ENCODE data around the gene CYP2S1.

DNA sequence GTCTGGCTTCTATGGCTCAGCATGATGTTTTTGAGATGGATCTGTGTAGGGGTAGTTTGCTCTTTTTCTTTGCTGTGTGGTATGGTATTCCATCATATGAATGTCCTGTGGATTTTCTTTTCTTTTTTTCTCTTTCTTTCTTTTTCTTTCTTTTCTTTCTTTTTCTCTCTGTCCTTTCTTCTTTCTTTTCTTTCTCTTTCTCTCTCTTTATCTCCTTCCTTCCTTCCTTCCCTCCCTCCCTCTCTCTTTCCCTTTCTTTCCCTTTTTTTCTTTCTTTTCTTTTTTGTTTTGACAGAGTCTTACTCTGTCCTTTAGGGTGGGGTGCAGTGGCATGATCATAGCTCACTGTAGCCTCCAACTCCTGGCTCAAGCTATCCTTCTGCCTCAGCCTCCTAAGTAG, 62.2 kb downstream of the CYP2S1 start:
- TF ChIP-seq, protein P1, sequence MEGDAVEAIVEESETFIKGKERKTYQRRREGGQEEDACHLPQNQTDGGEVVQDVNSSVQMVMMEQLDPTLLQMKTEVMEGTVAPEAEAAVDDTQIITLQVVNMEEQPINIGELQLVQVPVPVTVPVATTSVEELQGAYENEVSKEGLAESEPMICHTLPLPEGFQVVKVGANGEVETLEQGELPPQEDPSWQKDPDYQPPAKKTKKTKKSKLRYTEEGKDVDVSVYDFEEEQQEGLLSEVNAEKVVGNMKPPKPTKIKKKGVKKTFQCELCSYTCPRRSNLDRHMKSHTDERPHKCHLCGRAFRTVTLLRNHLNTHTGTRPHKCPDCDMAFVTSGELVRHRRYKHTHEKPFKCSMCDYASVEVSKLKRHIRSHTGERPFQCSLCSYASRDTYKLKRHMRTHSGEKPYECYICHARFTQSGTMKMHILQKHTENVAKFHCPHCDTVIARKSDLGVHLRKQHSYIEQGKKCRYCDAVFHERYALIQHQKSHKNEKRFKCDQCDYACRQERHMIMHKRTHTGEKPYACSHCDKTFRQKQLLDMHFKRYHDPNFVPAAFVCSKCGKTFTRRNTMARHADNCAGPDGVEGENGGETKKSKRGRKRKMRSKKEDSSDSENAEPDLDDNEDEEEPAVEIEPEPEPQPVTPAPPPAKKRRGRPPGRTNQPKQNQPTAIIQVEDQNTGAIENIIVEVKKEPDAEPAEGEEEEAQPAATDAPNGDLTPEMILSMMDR (IDR thresholded peaks at IDR 0.05 in 8 of 11, conservative IDR thresholded peaks at IDR 0.05 in 3 of 11), result no peak
- TF ChIP-seq POLR2A (IDR thresholded peaks at IDR 0.05) (no peak), POLR2AphosphoS5 (IDR thresholded peaks at IDR 0.05) (no peak)
